GM23338 (cell line): ENCODE data around the gene SPEM1. TPM values are rescaled to one million over a fixed set of nuclear protein-coding genes. Genes with fewer than 3 reads are reported as not detected.

Experiments
- ATAC-seq: fragments of 200-7000 bp; cut with Tn5 transposase; 3 replicates; pipeline ENCODE4 v1.9.1; 2020
- DNase-seq: peaks from one replicate; pipeline ENCODE4 v3.0.0-alpha.2; 2015; ENCODE audit warnings: low spot score
- H2AFZ ChIP-seq: fragments of 200-600 bp; sonication (generic); 2 replicates; pipeline ENCODE4 v1.8.0; 2016; ENCODE audit warnings: antibody characterized with exemption, mild to moderate bottlenecking, moderate library complexity
- H3F3A ChIP-seq: fragments of 200-600 bp; sonication (generic); replicated peaks from 2 replicates; pipeline ENCODE4 v1.8.0; 2017; ENCODE audit warnings: antibody characterized with exemption, mixed run types, low read depth
- H3K27ac ChIP-seq: fragments of 200-600 bp; sonication (generic); 2 replicates; pipeline ENCODE4 v1.6.1; 2016; ENCODE audit warnings: low read depth
- H3K27me3 ChIP-seq: fragments of 200-600 bp; sonication (generic); 2 replicates; pipeline ENCODE4 v1.8.0; 2016; ENCODE audit warnings: mild to moderate bottlenecking, mixed run types, moderate library complexity; ENCODE audit not compliant: insufficient read depth
- H3K36me3 ChIP-seq: fragments of 200-600 bp; sonication (generic); 2 replicates; pipeline ENCODE4 v1.8.0; 2016; ENCODE audit warnings: mild to moderate bottlenecking; ENCODE audit not compliant: insufficient read depth
- H3K4me1 ChIP-seq: fragments of 200-600 bp; sonication (generic); 2 replicates; pipeline ENCODE4 v1.8.0; 2016; ENCODE audit warnings: mild to moderate bottlenecking, moderate library complexity; ENCODE audit not compliant: insufficient read depth
- H3K4me2 ChIP-seq: fragments of 200-600 bp; sonication (generic); 2 replicates; pipeline ENCODE4 v1.7.1; 2017; ENCODE audit warnings: mixed run types
- H3K4me3 ChIP-seq: fragments of 200-600 bp; sonication (generic); 2 replicates; pipeline ENCODE4 v1.6.1; 2016; ENCODE audit warnings: mixed run types
- H3K79me2 ChIP-seq: fragments of 200-600 bp; sonication (generic); replicated peaks from 2 replicates; pipeline ENCODE4 v1.8.0; 2017; ENCODE audit warnings: mild to moderate bottlenecking; ENCODE audit not compliant: insufficient read depth
- H3K9me2 ChIP-seq: fragments of 200-600 bp; sonication (generic); 2 replicates; pipeline ENCODE4 v1.8.0; 2017; ENCODE audit not compliant: insufficient read depth
- H4K20me1 ChIP-seq: fragments of 200-600 bp; sonication (generic); replicated peaks from 2 replicates; pipeline ENCODE4 v1.8.0; 2017; ENCODE audit warnings: mild to moderate bottlenecking; ENCODE audit not compliant: insufficient read depth
- H3K27ac Mint-ChIP-seq: 2 replicates; pipeline ENCODE4 v1.8.0; 2020; ENCODE audit warnings: inconsistent platforms, mild to moderate bottlenecking, moderate library complexity, mixed read lengths
- H3K27me3 Mint-ChIP-seq: 3 replicates; pipeline ENCODE4 v1.8.0; 2022; ENCODE audit warnings: low read depth, mild to moderate bottlenecking, moderate library complexity, mixed read lengths, inconsistent platforms; ENCODE audit not compliant: insufficient read depth, poor library complexity
- H3K36me3 Mint-ChIP-seq: 3 replicates; pipeline ENCODE4 v1.8.0; 2021; ENCODE audit warnings: low read depth, mild to moderate bottlenecking, inconsistent platforms, moderate library complexity, mixed read lengths
- H3K4me1 Mint-ChIP-seq: 3 replicates; pipeline ENCODE4 v1.8.0; 2020; ENCODE audit warnings: mild to moderate bottlenecking, inconsistent platforms, mixed read lengths
- H3K4me3 Mint-ChIP-seq: 3 replicates; pipeline ENCODE4 v1.8.0; 2021; ENCODE audit warnings: moderate library complexity, mild to moderate bottlenecking, inconsistent platforms, mixed read lengths
- H3K9me3 Mint-ChIP-seq: 3 replicates; pipeline ENCODE4 v1.8.0; 2020; ENCODE audit warnings: moderate library complexity, mild to moderate bottlenecking, inconsistent platforms, mixed read lengths
- JUNB ChIP-seq: IDR thresholded peaks from one replicate; pipeline ENCODE4 v1.6.1; 2016; ENCODE audit warnings: antibody characterized with exemption; ENCODE audit not compliant: unreplicated experiment
- ZNF114 ChIP-seq: fragments of 250-450 bp; sonication (Bioruptor Pico); IDR thresholded peaks from 2 replicates; pipeline ENCODE4 v1.5.0; 2020; ENCODE audit warnings: mild to moderate bottlenecking, moderate library complexity
- polyA plus RNA-seq: library from polyadenylated mRNA; unstranded; fragments of >200 nt; fragmentation: Nextera tagmentation; extraction: Ambion mirVana; gene quantifications from 2 replicates; pipeline ENCODE4 v1.2.1, GENCODE V29; 2016
- total RNA-seq: library from RNA; depleted of rRNA; stranded (reverse); fragments of >200 nt; shearing (Covaris generic); gene quantifications from 2 replicates; pipeline ENCODE4 v1.2.3, GENCODE V29; 2014
- TF ChIP-seq, protein P1 (sequence below): fragments of 250-450 bp; sonication (Bioruptor Pico); IDR thresholded peaks from 2 replicates; pipeline ENCODE4 v1.5.0; 2020; ENCODE audit warnings: mild to moderate bottlenecking, moderate library complexity

SPEM1 gene
- total and polyA plus RNA-seq, 2 experiments from 2014 or later: not detected

DNA sequence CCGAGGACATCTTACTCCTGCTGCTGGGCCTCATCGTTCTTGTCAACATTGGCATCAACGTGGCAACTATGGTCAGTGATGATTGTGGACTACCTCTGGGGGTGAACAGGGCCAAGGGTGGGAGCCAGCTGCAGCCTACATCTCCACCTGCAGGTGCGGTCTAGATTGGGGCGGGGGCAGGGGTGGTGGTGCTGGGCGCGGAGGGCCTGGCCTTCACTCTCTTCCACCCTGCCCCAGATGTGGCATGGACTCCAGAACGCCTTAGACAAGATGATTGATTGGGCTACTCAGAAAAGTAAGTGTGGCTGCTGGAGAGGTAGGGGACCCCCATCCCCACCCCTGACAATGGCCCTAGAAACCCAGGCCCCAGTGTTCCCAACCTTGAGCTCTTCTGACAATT lies 5.6 kb downstream of the SPEM1 start (continued):
- TF ChIP-seq, protein P1, sequence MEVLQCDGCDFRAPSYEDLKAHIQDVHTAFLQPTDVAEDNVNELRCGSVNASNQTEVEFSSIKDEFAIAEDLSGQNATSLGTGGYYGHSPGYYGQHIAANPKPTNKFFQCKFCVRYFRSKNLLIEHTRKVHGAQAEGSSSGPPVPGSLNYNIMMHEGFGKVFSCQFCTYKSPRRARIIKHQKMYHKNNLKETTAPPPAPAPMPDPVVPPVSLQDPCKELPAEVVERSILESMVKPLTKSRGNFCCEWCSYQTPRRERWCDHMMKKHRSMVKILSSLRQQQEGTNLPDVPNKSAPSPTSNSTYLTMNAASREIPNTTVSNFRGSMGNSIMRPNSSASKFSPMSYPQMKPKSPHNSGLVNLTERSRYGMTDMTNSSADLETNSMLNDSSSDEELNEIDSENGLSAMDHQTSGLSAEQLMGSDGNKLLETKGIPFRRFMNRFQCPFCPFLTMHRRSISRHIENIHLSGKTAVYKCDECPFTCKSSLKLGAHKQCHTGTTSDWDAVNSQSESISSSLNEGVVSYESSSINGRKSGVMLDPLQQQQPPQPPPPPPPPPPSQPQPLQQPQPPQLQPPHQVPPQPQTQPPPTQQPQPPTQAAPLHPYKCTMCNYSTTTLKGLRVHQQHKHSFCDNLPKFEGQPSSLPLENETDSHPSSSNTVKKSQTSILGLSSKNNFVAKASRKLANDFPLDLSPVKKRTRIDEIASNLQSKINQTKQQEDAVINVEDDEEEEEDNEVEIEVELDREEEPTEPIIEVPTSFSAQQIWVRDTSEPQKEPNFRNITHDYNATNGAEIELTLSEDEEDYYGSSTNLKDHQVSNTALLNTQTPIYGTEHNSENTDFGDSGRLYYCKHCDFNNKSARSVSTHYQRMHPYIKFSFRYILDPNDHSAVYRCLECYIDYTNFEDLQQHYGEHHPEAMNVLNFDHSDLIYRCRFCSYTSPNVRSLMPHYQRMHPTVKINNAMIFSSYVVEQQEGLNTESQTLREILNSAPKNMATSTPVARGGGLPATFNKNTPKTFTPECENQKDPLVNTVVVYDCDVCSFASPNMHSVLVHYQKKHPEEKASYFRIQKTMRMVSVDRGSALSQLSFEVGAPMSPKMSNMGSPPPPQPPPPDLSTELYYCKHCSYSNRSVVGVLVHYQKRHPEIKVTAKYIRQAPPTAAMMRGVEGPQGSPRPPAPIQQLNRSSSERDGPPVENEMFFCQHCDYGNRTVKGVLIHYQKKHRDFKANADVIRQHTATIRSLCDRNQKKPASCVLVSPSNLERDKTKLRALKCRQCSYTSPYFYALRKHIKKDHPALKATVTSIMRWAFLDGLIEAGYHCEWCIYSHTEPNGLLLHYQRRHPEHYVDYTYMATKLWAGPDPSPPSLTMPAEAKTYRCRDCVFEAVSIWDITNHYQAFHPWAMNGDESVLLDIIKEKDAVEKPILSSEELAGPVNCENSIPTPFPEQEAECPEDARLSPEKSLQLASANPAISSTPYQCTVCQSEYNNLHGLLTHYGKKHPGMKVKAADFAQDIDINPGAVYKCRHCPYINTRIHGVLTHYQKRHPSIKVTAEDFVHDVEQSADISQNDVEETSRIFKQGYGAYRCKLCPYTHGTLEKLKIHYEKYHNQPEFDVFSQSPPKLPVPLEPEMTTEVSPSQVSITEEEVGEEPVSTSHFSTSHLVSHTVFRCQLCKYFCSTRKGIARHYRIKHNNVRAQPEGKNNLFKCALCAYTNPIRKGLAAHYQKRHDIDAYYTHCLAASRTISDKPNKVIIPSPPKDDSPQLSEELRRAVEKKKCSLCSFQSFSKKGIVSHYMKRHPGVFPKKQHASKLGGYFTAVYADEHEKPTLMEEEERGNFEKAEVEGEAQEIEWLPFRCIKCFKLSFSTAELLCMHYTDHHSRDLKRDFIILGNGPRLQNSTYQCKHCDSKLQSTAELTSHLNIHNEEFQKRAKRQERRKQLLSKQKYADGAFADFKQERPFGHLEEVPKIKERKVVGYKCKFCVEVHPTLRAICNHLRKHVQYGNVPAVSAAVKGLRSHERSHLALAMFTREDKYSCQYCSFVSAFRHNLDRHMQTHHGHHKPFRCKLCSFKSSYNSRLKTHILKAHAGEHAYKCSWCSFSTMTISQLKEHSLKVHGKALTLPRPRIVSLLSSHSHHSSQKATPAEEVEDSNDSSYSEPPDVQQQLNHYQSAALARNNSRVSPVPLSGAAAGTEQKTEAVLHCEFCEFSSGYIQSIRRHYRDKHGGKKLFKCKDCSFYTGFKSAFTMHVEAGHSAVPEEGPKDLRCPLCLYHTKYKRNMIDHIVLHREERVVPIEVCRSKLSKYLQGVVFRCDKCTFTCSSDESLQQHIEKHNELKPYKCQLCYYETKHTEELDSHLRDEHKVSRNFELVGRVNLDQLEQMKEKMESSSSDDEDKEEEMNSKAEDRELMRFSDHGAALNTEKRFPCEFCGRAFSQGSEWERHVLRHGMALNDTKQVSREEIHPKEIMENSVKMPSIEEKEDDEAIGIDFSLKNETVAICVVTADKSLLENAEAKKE: no peak

DNA sequence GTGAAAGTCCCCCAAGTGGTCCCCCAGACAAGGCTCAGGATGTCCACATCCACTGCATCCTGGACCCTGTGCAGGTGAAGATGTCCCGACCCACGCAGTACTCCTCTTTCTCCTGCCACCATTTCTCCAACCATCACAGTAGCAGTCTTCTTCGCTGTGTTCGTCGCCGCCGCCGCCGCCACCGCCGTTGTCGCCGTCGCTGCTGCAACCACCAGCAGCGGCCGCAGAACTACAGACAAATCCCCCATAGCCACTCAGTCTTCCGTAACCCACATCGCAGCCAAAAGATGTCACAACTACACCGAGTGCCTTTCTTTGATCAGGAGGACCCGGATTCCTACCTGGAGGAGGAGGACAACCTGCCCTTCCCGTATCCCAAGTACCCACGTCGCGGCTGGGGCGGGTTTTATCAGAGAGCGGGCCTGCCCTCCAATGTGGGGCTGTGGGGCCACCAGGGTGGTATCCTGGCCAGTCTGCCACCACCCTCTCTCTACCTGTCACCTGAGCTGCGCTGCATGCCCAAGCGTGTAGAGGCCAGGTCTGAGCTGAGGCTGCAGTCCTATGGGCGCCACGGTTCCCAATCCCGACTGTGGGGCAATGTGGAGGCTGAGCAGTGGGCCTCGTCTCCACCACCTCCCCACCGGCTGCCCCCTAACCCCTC lies 6.2 kb downstream of the SPEM1 start:
- Histone ChIP-seq H3K4me2 (no peak overlapping the region), H3K4me1 (no peaks in the 10 kb centered on the region), H3K27ac (no peak overlapping the region), H3K36me3 (no peaks in the 10 kb centered on the region), H4K20me1 (no peaks in the 10 kb centered on the region), H3F3A (no peaks in the 10 kb centered on the region), H3K4me3 (no peak overlapping the region), H3K79me2 (no peaks in the 10 kb centered on the region), H2AFZ (no peak overlapping the region), H3K9me2 (0 out of 2 replicates have a peak, but pooled peaks cover 5% of the 10 kb centered on the region), H3K27me3 (no peaks in the 10 kb centered on the region)
- Mint-ChIP-seq H3K27ac (no peak overlapping the region), H3K4me3 (no peak overlapping the region; the same call in 2 of the 3 replicates), H3K4me1 (no peaks in the 10 kb centered on the region; the same call in 2 of the 3 replicates), H3K36me3 (no peaks in the 10 kb centered on the region), H3K9me3 (no peaks in the 10 kb centered on the region; the same call in 2 of the 3 replicates), H3K27me3 (peaks cover 29% of the 10 kb centered on the region)
- no peak for ATAC-seq
- no peak for TF ChIP-seq JUNB
- no peak for TF ChIP-seq ZNF114 (CRISPR knock-in tag)
- DNase-seq: no peak
